GM18858 (cell line): ENCODE results near the gene IGF1.

ENCODE experiments used
- ATAC-seq: cut with Tn5 transposase; IDR thresholded peaks from one replicate; pipeline ENCODE4 v1.9.1; 2021; ENCODE audit not compliant: unreplicated experiment

The IGF1 gene

GRCh38 chr12:102497743-102498142, 17.4 kb upstream of the IGF1 start:
- no peak for ATAC-seq

GRCh38 chr12:102496591-102496990, 16.2 kb upstream of the IGF1 start:
- no peak for ATAC-seq

- ATAC-seq = no peak
Measured at GRCh38 chr12:102487226-102487625, 6.9 kb upstream of the IGF1 start.

- ATAC-seq = no peak
Measured at GRCh38 chr12:102486153-102486552, 5.8 kb upstream of the IGF1 start.

- ATAC-seq = peak; percentile 32
Measured at GRCh38 chr12:102484428-102484958, 4.1 kb upstream of the IGF1 start.

- ATAC-seq = peak; percentile 5
Measured at GRCh38 chr12:102484017-102484416, 3.7 kb upstream of the IGF1 start.

- ATAC-seq = peak; percentile 67
Measured at GRCh38 chr12:102483466-102483865, 3.1 kb upstream of the IGF1 start.

- ATAC-seq = no peak
Measured at GRCh38 chr12:102481705-102482425, 1.5 kb upstream of the IGF1 start.

- ATAC-seq = no peak
Measured at GRCh38 chr12:102479939-102480338, 424 bp downstream of the IGF1 start.

GRCh38 chr12:102479099-102479885, 1.1 kb downstream of the IGF1 start:
- ATAC-seq = peak; percentile 3

GRCh38 chr12:102478405-102479098, 1.8 kb downstream of the IGF1 start:
- peak; percentile 46 for ATAC-seq

- ATAC-seq = no peak
Measured at GRCh38 chr12:102475355-102475754, 5.0 kb downstream of the IGF1 start.

- no peak for ATAC-seq
Measured at GRCh38 chr12:102474438-102475064, 5.8 kb downstream of the IGF1 start.

- no peak for ATAC-seq
Measured at GRCh38 chr12:102472496-102472895, 7.9 kb downstream of the IGF1 start.

- ATAC-seq = no peak
Measured at GRCh38 chr12:102471556-102471955, 8.8 kb downstream of the IGF1 start.

GRCh38 chr12:102470945-102471344, 9.4 kb downstream of the IGF1 start:
- ATAC-seq = no peak

- ATAC-seq = no peak
Measured at GRCh38 chr12:102468261-102468915, 12.0 kb downstream of the IGF1 start.

GRCh38 chr12:102465762-102466560, 14.4 kb downstream of the IGF1 start:
- no peak for ATAC-seq

GRCh38 chr12:102463659-102464249, 16.6 kb downstream of the IGF1 start:
- ATAC-seq = no peak
